ACC112 (cell line): Measurements from ENCODE around the gene SYNE1.
"Not testable (repeated sequence)": the region's sequence is repeated elsewhere in the genome, so short reads cannot be mapped to it uniquely, and the experiment has no call there.

ENCODE experiments used
- H2AFZ ChIP-seq: fragments of 200-600 bp; sonication (generic); one replicate; pipeline ENCODE4 v1.6.0; 2017; ENCODE audit warnings: antibody characterized with exemption, low read length; ENCODE audit not compliant: unreplicated experiment
- H3K27ac ChIP-seq: fragments of 200-600 bp; sonication (generic); 2 replicates; pipeline ENCODE4 v1.5.1; 2014; ENCODE audit warnings: low read depth, mild to moderate bottlenecking, antibody characterized with exemption, low read length, moderate library complexity
- H3K27me3 ChIP-seq: fragments of 200-600 bp; sonication (generic); 2 replicates; pipeline ENCODE4 v1.6.1; 2014; ENCODE audit warnings: mild to moderate bottlenecking, antibody characterized with exemption, low read length, moderate library complexity, mixed read lengths; ENCODE audit not compliant: insufficient read depth
- H3K36me3 ChIP-seq: fragments of 200-600 bp; sonication (generic); 2 replicates; pipeline ENCODE4 v1.6.1; 2016; ENCODE audit warnings: mild to moderate bottlenecking, antibody characterized with exemption, low read length, moderate library complexity, mixed read lengths; ENCODE audit not compliant: insufficient read depth
- H3K4me1 ChIP-seq: fragments of 200-600 bp; sonication (generic); one replicate; pipeline ENCODE4 v1.6.1; 2016; ENCODE audit warnings: low read length, mixed read lengths; ENCODE audit not compliant: insufficient read depth, unreplicated experiment, control insufficient read depth
- H3K4me3 ChIP-seq: fragments of 200-600 bp; sonication (generic); 2 replicates; pipeline ENCODE4 v1.5.1; 2014; ENCODE audit warnings: mild to moderate bottlenecking, low read depth, low read length
- H3K79me2 ChIP-seq: fragments of 200-600 bp; sonication (generic); one replicate; pipeline ENCODE4 v1.6.0; 2016; ENCODE audit warnings: low read length; ENCODE audit not compliant: control insufficient read depth, unreplicated experiment, insufficient read depth

The SYNE1 gene

GRCh38 chr6:152351742-152352141 lies 285.4 kb downstream of the SYNE1 start:
- H3K36me3 ChIP-seq, result peaks cover 20% of the 10 kb centered on the region
- no peak overlapping the region for H2AFZ ChIP-seq
- no peaks in the 10 kb centered on the region for H3K27me3 ChIP-seq
- H3K27ac ChIP-seq, result no peak overlapping the region
- H3K4me3 ChIP-seq, result no peak overlapping the region
- H3K79me2 ChIP-seq, result no peaks in the 10 kb centered on the region
- peaks cover 4% of the 10 kb centered on the region for H3K4me1 ChIP-seq

GRCh38 chr6:152351110-152351509 lies 286.1 kb downstream of the SYNE1 start:
- peaks cover 22% of the 10 kb centered on the region for H3K36me3 ChIP-seq

DNA sequence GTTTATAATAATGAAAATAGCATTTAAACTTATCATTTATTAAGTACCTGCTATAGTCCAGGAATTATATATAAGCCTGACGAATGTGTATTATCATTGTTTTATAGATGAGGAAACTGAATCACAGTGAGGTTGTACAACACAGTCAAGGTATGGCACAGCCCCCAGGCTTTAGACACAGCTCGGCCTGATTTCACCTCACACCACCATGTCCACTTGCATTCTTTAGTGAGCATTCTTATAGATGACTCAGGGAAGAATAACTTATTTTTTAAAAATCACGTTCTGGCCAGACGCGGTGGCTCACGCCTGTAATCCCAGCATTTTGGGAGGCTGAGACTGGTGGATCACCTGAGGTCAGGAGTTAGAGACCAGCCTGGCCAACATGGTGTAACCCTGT lies 289.0 kb downstream of the SYNE1 start:
- H3K27me3 ChIP-seq, result no peaks in the 10 kb centered on the region
- H2AFZ ChIP-seq, result no peak overlapping the region
- no peaks in the 10 kb centered on the region for H3K4me1 ChIP-seq
- no peaks in the 10 kb centered on the region for H3K79me2 ChIP-seq
- no peak overlapping the region for H3K27ac ChIP-seq
- no peak overlapping the region for H3K4me3 ChIP-seq
- peaks cover 19% of the 10 kb centered on the region for H3K36me3 ChIP-seq

More at GRCh38 chr6:152351110-152351509, 286.1 kb downstream of the SYNE1 start:
- Histone ChIP-seq H3K4me3 (no peak overlapping the region), H3K27ac (no peak overlapping the region), H3K27me3 (no peaks in the 10 kb centered on the region), H2AFZ (no peak overlapping the region), H3K79me2 (no peaks in the 10 kb centered on the region), H3K4me1 (no peaks in the 10 kb centered on the region)

GRCh38 chr6:152343735-152344360 lies 293.3 kb downstream of the SYNE1 start:
- Histone ChIP-seq H3K27ac (no peak overlapping the region), H2AFZ (no peak overlapping the region), H3K79me2 (no peaks in the 10 kb centered on the region), H3K4me3 (no peak overlapping the region), H3K27me3 (no peaks in the 10 kb centered on the region), H3K4me1 (no peaks in the 10 kb centered on the region), H3K36me3 (peaks cover 16% of the 10 kb centered on the region)

DNA sequence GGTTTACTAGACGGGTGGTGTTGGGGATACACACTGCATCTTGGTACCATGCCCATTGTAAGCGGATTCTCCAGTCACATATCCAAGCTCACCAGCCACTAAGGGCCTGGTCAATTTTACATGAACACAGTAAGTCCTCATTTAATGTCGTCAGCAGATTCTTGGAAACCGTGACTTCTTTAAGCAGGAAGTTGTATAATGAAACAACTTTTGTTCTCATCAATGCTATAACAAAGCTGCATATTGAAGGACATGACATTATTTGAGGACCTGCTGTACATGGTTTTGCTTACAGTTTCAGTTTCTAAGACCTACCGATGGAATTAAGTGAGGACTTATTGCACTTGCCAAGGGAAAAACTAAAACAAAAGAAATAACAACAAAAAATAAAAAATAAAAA lies 295.6 kb downstream of the SYNE1 start:
- no peaks in the 10 kb centered on the region for H3K79me2 ChIP-seq
- no peaks in the 10 kb centered on the region for H3K27me3 ChIP-seq
- H3K4me3 ChIP-seq, result no peak overlapping the region
- peaks cover 10% of the 10 kb centered on the region; the same call in 1 of the 2 replicates for H3K36me3 ChIP-seq
- H3K27ac ChIP-seq, result no peak overlapping the region
- no peak overlapping the region for H2AFZ ChIP-seq
- H3K4me1 ChIP-seq, result no peaks in the 10 kb centered on the region

- Histone ChIP-seq H3K36me3 (peaks cover 10% of the 10 kb centered on the region; the same call in 1 of the 2 replicates), H2AFZ (no peak overlapping the region)
Measured at GRCh38 chr6:152338335-152339125, 298.6 kb downstream of the SYNE1 start.

DNA sequence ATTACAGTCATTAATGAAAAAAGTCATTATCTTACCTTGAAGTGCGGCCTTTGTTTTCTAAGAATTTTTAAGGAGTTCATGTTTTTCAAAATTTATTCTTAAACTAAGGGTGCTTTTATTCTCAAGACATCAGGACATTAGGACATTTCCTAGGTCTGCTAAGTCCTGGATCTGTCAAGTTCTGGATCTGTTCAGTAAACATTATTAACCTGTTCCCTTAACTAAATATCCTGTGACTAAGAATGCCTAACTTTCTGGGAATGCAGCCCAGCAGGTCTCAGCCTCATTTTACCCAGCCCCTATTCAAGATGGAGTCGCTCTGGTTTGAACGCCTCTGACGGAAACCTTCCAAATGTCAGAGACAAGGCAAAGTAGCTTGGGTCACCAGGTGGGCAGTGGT lies 302.6 kb downstream of the SYNE1 start:
- no peaks in the 10 kb centered on the region for H3K27me3 ChIP-seq
- H2AFZ ChIP-seq, result no peak overlapping the region
- peaks cover 16% of the 10 kb centered on the region; the same call in 1 of the 2 replicates for H3K36me3 ChIP-seq
- no peaks in the 10 kb centered on the region for H3K4me1 ChIP-seq
- no peaks in the 10 kb centered on the region for H3K79me2 ChIP-seq
- H3K27ac ChIP-seq, result no peak overlapping the region
- no peak overlapping the region for H3K4me3 ChIP-seq

More at GRCh38 chr6:152338335-152339125, 298.6 kb downstream of the SYNE1 start:
- H3K27ac ChIP-seq, result no peak overlapping the region
- no peak overlapping the region for H3K4me3 ChIP-seq
- no peaks in the 10 kb centered on the region for H3K27me3 ChIP-seq
- no peaks in the 10 kb centered on the region for H3K4me1 ChIP-seq
- H3K79me2 ChIP-seq, result no peaks in the 10 kb centered on the region

- no peak overlapping the region for H3K4me3 ChIP-seq
- no peaks in the 10 kb centered on the region for H3K79me2 ChIP-seq
- no peak overlapping the region for H3K27ac ChIP-seq
- H3K36me3 ChIP-seq, result peaks cover 16% of the 10 kb centered on the region
- H3K4me1 ChIP-seq, result no peaks in the 10 kb centered on the region
- H2AFZ ChIP-seq, result no peak overlapping the region
- H3K27me3 ChIP-seq, result no peaks in the 10 kb centered on the region
Measured at GRCh38 chr6:152330961-152331360, 306.2 kb downstream of the SYNE1 start.

GRCh38 chr6:152329638-152330448 lies 307.3 kb downstream of the SYNE1 start:
- Histone ChIP-seq H3K79me2 (no peaks in the 10 kb centered on the region), H3K27me3 (no peaks in the 10 kb centered on the region), H2AFZ (no peak overlapping the region), H3K27ac (no peak overlapping the region), H3K4me1 (no peaks in the 10 kb centered on the region), H3K36me3 (peaks cover 16% of the 10 kb centered on the region), H3K4me3 (no peak overlapping the region)

- not testable (repeated sequence) for H3K27me3 ChIP-seq, H3K79me2 ChIP-seq, H2AFZ ChIP-seq, H3K4me3 ChIP-seq, H3K4me1 ChIP-seq, H3K27ac ChIP-seq
- H3K36me3 ChIP-seq, result peaks cover 12% of the 10 kb centered on the region
Measured at GRCh38 chr6:152328200-152328599, 309.0 kb downstream of the SYNE1 start.
